GM18502 (cell line): Measurements from ENCODE around the gene IFT20.

Source experiments
- ATAC-seq: cut with Tn5 transposase; IDR thresholded peaks from one replicate; pipeline ENCODE4 v1.9.1; 2021; ENCODE audit warnings: mild to moderate bottlenecking; ENCODE audit not compliant: unreplicated experiment, poor library complexity

Gene IFT20

DNA sequence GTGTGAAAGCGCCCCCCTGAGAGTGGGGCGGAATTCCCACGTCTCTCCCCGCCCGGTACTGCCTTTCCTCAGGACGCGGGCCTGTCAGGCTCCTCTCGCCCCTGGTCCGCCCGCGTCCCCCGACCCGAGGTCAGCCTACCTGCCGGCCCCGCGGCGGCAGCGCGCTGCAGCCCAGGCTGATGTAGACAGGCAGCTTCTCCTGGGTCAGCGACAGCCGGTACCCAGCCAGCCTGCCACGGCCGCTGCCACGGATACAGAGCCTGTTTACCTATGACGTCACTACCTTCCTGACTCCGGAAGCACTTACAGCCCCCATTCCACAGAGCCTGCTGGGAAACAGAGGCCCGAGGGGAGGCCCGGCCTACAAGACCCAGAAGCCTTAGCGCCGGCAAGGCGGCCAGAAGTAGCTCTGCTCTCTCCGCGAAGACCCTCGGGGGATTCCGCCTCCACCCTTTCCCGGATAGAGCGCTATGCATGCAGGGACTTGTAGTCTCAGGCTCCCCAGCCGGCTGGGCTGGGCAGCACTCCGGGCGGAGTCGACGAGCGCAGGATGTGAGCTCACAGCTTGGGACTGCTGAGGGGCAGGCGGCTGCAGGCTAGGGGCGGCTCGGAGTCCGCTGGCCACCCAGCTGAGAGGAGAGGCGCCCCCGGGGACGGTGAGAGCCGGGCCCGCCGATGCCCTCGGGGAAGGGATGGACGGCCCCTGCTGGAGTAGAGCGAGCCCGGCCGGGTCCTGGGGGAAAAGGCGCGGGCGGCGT, at the start of gene IFT20, which contains the start of gene TNFAIP1:
IFT20 (minus strand) TSS at position 272 of the 758 bp plus-strand sequence. CDS start 3,487 bp downstream, outside the sequence.
TNFAIP1 (plus strand) TSS at position 561 of the 758 bp plus-strand sequence. CDS start 3,761 bp downstream, outside the sequence.
- ATAC-seq, result peak; percentile 95

- peak; percentile 43 for ATAC-seq
Observed at GRCh38 chr17:28385037-28385400, 49.7 kb upstream of the IFT20 start.

DNA sequence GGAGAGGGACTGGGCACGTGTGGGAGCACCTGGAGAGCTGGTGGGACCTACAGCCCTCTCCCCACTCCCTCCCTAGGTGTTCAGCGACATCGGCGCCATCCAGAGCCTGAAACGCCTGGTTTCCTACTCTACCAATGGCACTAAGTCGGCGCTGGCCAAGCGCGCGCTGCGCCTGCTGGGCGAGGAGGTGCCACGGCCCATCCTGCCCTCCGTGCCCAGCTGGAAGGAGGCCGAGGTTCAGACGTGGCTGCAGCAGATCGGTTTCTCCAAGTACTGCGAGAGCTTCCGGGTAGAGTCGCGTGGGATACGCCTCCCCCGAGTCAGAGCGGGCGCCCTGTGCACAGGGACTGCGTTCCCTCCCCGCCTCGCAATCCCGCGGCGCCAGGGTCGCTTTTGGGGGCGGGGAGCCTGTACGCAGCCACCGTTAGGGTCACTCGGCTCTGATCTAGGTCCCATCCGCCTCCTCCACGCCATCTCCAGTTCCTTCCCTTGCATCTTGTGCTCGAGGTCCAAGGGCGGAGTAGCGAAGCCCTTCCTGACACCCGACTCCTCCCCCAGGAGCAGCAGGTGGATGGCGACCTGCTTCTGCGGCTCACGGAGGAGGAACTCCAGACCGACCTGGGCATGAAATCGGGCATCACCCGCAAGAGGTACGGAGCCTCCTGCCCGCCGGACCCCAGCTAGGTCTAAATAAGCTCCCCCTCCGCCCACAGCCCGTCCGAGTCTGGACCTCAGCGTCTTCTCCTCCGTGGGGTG, 49.2 kb upstream of the IFT20 start:
- ATAC-seq, result peak; percentile 81

GRCh38 chr17:28381141-28381825, 46.0 kb upstream of the IFT20 start:
- ATAC-seq, result no peak

- no peak for ATAC-seq
Observed at GRCh38 chr17:28379814-28380801, 44.8 kb upstream of the IFT20 start.

GRCh38 chr17:28372945-28373274, 37.6 kb upstream of the IFT20 start:
- ATAC-seq, result no peak

GRCh38 chr17:28372203-28372944, 37.1 kb upstream of the IFT20 start:
- ATAC-seq, result peak; percentile 23

- ATAC-seq, result peak; percentile 87
Observed at GRCh38 chr17:28371245-28372202, 36.3 kb upstream of the IFT20 start, which contains the start of gene SARM1. Gene SARM1 (plus strand): TSS chr17:28371694. CDS start chr17:28372033, 339 bp downstream.

DNA sequence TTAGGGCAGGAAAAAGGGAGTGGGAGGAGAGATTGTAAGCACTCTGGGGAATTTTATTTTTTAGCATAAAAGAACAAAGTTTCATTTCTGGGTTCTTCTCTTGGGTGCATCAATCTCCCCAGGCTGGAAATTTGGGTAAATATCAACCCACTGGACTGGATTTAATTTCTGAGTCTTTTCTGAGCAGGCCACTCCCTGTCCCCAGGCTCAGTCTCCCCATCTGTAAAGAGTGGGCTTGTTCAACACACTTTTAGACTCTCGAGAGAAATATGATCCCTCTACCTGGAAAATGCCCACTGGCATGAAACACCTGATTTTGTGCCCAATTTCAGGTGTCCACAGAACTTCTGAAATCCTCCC, 35.5 kb upstream of the IFT20 start:
- no peak for ATAC-seq

GRCh38 chr17:28370035-28370743, 34.9 kb upstream of the IFT20 start, which contains the start of gene VTN:
Gene VTN (minus strand): TSS chr17:28370307. CDS start chr17:28370203, 104 bp downstream.
- ATAC-seq, result no peak

DNA sequence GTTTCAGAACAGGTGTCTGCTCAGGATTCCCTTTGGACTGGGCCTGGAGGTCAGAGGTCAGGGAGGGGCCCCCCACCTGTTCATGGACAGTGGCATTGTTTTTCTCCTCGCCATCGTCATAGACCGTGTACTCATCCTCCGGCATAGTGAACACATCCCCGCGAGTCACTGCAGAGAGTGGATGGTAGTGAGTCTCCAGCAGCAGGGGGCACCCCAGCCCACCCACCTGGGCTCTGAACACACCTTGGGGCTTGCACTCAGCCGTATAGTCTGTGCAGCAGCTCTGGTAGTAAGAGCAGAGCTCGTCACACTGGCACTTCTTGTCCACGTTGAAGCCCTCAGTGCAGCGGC, 34.4 kb upstream of the IFT20 start:
- no peak for ATAC-seq

GRCh38 chr17:28368915-28369683, 33.8 kb upstream of the IFT20 start:
- no peak for ATAC-seq

DNA sequence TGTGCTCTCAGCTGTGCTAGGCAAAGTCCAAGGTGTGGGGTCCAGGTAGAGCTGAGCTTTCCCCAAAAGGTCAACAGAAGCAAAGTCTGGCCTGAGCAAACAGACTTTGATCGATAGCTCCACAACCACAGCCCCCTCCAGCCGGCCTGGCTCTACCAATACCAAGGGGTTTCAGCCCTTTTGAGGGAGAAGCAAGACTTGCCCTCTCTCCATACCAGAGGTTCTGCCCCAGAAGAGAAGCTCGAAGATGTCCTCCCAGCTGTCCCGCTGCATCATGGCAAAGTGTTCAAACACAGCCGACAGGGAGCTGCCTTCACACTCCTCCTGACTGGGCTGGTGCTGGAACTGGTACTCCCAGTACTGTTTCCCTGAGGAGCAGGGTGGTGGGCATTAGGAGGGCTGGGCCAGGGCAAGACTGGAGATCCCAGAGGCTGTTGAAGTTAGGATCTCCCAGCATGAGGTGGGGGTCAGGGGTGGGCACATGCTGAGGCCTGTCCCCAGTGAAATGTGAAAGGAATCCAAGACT, 33.1 kb upstream of the IFT20 start:
- ATAC-seq, result no peak

DNA sequence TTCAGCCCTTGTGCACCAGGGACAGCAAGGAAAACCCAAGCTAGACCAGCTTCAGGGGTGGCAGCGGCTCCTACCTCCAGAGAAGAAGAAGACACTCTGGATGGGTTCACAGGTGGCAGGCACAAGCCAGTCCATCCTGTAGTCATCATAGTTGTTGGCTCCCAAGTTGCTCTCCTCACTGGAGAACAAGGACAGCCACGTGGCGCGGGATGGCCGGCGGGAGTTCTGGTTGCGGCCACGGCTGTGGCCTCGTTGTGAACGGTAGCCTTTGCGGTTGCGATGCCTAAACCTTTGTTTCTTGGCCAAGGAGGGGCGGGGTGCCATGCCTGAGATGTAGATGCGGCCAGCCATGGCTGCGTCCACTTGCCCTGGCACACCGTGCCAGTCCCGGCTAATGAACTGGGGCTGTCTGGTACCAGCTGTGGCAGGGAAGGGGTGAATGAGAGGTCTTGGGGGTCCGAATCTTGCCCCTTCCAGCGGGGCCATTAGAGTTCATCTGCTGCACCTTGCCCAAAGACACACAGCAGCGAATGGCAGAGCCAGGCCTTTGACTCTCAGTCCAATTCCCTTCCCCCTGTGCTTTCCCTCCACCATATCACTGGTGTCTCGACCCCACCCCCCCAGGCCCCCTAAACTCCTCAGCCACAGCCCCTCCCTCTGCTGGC, 32.5 kb upstream of the IFT20 start:
- no peak for ATAC-seq

- ATAC-seq, result no peak
Observed at GRCh38 chr17:28366605-28367004, 31.3 kb upstream of the IFT20 start.

GRCh38 chr17:28365487-28365886, 30.2 kb upstream of the IFT20 start:
- ATAC-seq, result no peak
